Measurements from ENCODE around the gene TMEM131.

TMEM131 gene

GRCh38 chr2:97798416-97798815, 197.3 kb downstream of the TMEM131 start:
- DNase-seq, result no peak

GRCh38 chr2:97797355-97797754, 198.4 kb downstream of the TMEM131 start:
- no peak for DNase-seq

GRCh38 chr2:97796465-97797126, 199.2 kb downstream of the TMEM131 start:
- no peak for DNase-seq

DNA sequence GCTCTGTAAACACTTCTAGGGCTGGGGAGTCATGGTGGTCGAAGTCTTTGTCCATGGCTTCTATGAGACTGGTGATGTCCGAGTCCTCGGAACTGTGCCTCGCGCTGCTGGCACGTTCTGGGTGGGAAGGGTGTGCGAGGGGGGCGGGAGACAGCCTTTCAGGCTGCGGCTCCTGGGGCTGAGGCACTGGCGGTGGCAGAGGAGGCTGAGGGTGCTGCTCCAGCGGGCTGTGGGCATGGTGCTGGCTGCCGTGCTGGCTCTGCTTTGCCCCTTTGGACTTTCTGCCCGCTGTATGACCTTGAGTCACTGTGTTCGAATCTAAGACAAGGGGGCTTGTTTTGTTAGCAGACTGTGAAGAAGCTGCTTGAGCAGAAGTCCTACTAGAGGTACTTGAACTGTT, 203.3 kb downstream of the TMEM131 start:
- no peak for DNase-seq

- DNase-seq, result no peak
Measured at GRCh38 chr2:97788986-97789644, 206.6 kb downstream of the TMEM131 start.

DNA sequence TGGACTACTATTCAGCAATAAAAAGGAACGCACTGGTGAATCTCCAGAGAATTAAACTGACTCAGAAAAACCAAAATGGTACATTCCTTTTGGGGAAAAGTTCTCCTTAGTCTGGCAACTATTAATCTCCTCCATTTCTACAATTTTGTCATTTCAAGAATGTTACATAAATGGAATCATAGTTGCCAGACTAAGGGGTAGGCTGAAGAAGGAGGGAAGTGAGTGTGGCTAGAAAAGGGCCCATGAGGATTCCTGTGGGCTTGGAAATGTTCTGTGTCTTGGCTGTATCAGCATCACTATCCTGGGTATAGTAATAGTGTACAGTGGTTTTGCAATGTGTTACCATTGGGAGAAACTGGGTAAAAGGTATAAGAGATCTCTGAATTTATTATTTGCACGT, 209.9 kb downstream of the TMEM131 start:
- no peak for DNase-seq

DNA sequence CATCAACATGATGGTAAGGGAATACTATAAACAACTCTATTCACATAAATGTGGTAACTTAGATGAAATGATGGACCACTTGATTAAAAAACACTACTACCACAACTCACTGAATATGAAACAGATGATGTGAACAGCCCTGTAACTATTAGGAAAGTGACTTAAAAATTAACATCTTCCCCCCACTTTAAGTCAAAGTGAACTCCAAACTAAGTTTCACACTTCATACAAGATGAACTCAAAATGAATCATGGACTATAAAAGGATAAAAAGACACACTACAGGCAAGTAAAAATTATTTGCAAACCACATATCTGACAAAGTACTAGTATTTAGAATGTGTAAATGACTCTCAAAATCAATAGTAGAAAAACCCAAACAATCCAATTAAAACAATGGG, 210.8 kb downstream of the TMEM131 start:
- no peak for DNase-seq

DNA sequence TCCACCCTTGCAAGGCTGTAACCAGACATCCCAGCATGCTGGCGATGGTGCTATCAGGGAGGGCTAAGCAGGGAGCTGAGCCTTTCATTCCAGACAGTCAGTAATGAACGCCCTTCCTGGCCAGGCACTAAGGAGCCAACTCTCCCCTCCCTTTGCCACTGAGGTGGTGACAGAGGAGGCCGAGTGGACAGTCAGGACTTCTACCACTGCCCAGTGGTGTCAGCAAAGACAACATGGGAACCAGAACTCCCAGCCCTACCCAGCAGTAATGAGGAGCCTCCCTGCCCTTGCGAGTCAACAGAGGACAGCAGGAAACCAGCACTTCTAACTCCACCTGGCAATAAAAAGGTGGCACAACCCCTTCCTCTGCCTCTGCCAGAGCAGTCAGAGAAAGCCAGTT, 213.8 kb downstream of the TMEM131 start:
- DNase-seq, result no peak

DNA sequence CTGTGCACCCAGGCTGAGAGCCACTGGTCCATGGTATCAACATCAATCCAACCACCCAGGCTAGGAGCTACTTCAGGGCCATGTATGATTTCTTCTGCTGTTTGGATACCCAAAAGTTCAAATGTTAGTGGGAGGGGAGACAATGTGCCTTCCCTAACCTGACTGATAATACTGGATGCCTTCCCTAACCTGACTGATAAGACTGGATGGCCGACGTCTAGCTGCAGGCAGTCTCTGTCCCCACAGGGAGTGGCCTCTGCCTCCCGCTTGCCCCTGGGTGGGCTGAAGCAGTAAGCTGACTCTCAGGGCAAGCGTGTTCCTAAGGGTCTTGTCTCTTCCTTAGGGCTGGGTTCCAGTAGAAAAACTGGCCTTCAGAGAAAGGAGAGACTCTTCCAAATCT, 216.6 kb downstream of the TMEM131 start:
- DNase-seq, result no peak

- DNase-seq, result no peak
Measured at GRCh38 chr2:97775074-97775473, 220.7 kb downstream of the TMEM131 start.

GRCh38 chr2:97774425-97774824, 221.3 kb downstream of the TMEM131 start:
- no peak for DNase-seq

GRCh38 chr2:97770445-97770844, 225.3 kb downstream of the TMEM131 start:
- no peak for DNase-seq

- DNase-seq, result no peak
Measured at GRCh38 chr2:97769711-97770110, 226.0 kb downstream of the TMEM131 start.

DNA sequence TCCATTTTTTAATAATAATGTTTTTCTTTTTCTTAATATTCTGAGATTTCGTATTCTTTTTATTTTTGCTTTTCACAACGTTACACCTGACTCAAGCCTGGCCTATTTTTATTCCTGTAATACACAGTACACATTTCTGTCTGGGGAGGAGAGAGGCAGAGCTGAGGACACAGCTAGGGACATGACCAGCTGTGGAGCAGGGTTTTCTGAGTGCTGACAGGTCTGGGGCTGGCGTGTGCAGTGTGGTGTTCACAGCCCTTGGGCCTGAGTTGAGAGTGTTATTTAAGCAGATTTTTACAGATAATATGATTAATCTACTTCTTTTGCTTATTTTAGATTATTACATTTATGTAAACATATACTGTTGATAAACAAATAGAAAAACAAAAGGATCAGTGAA, 226.4 kb downstream of the TMEM131 start:
- DNase-seq, result no peak

- no peak for DNase-seq
Measured at GRCh38 chr2:97766567-97766966, 229.2 kb downstream of the TMEM131 start.

- no peak for DNase-seq
Measured at GRCh38 chr2:97765933-97766332, 229.8 kb downstream of the TMEM131 start.

DNA sequence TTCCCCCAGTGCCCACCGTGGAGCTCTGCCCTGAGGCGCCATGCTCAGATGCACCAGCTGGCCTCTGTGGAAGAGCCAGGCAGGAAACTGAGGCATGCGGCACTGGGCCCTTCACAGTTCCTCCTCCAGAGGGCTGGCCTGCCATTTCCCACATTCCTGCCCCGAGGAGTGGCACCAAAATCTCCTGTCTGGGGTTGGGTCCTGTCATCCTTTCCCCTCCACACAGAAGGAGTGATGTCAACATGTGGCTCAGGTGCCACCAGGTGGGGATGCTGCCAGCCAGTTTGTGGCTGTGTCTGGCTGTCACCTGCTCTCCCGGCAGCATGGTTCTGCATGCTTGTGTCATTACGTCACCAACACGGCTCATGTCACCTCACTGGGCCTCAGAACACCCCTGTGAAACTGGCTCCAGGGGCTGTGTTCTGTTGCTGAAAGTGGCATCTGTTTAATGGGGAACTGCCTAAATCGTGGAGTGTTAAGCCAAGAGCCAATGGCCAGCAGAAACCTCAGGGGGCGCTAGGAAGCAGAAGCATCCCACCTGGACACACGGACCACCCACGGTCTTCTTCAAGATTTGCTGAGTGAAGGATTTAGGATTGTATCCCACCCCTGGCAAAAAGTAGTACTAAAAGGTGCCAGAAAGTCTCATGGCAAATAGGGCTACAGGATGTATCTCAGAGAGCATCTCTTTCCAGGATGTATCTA, 231.0 kb downstream of the TMEM131 start:
- no peak for DNase-seq

GRCh38 chr2:97763176-97763845, 232.4 kb downstream of the TMEM131 start:
- no peak for DNase-seq

- DNase-seq, result no peak
Measured at GRCh38 chr2:97761192-97761591, 234.6 kb downstream of the TMEM131 start.

- DNase-seq, result no peak
Measured at GRCh38 chr2:97760480-97761049, 235.2 kb downstream of the TMEM131 start.

DNA sequence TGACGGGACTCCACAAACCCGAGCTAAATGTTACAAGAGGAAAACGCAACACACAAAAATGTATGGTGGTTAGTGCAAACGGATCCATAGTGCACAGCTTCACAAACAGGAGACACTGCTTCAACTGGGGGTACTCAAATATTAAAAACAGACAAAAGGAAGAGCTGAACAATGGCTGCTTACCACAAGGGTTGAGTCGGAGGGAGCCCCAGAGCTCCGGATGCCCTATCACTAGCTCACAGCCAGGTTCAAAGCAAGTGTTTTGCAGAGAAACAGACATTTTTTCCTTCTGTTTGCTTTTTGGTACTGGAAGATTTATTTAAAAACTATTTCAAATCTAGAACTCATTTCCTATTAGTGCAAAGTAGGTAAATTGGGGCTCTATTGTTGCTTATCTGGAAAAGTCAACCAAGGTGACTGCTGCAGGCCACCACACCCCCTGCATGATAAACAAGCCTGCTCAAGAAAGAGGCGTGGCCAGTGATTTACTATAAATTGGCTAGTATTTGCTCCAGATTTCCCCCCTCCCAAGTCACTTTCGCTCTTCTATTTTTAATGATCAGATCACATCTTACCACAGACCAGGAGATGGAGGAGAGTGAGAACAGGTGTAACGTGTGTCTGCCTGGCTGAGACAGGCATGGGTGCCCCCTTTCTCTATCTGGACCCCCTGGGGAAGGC, 235.9 kb downstream of the TMEM131 start:
- no peak for DNase-seq

DNA sequence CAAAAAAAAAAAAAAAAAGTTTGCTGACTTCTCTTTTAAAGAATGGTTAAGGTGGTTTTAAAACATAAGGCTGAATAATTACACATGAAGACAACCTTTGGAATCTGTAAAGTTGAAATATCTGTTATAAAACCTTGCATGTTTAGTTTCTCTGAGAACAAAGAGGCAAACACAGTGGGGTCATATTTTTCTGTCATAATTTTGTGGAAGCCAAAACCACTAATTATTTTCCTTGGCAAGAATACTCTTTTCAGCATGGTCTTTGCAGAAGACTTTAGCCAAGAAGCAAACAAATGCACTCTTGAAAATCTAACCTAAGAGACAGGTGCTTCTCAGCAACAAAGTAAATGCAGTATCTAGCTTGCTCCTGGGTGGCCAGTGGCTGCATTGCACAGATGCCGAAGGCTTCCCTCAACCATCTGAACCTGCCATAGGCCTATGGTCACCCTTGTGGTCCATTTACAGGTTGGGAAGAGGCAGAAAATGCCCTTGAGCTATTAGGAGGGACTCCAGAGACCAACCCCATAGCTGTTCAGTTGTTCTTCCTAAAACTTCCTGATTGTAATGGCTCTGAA, 237.5 kb downstream of the TMEM131 start:
- DNase-seq, result no peak

Data from NCI-H2081 treated with DMSO at 0.1 percent for 48 hours (cell line).